Testis (tissue), 3 donors: ENCODE results near the gene WDR13. TPM values are rescaled to one million over a fixed set of nuclear protein-coding genes. Genes with fewer than 3 reads are reported as not detected.
"Not testable (repeated sequence)": the region's sequence is repeated elsewhere in the genome, so short reads cannot be mapped to it uniquely, and the experiment has no call there.

Experiments used
- DNase-seq: peaks from one replicate; pipeline ENCODE4 v3.0.0-alpha.2; 2019
- H3K27ac ChIP-seq, 2 donors: fragments of 200-600 bp; sonication (generic); one replicate each; pipeline ENCODE4 v1.5.1; 2019
- H3K27me3 ChIP-seq: fragments of 200-600 bp; sonication (generic); one replicate; pipeline ENCODE4 v1.5.1; 2019
- H3K36me3 ChIP-seq: fragments of 200-600 bp; sonication (generic); one replicate; pipeline ENCODE4 v1.5.1; 2017; ENCODE audit warnings: low read depth; ENCODE audit errors: missing control alignments
- H3K4me1 ChIP-seq: fragments of 200-600 bp; sonication (generic); one replicate; pipeline ENCODE4 v1.5.1; 2019
- H3K4me3 ChIP-seq, 2 donors: fragments of 200-600 bp; sonication (generic); one replicate each; pipeline ENCODE4 v1.5.1; 2017 to 2019
- H3K9me3 ChIP-seq: fragments of 200-600 bp; sonication (generic); one replicate; pipeline ENCODE4 v1.5.1; 2017
- CTCF ChIP-seq, 3 experiments: fragments of 450-650 bp in 2 of 3; fragments of 200-600 bp in 1 of 3; sonication (generic) in 1 of 3; IDR thresholded peaks; one replicate each; pipeline ENCODE4 v1.5.1; 2016 to 2019; ENCODE audit warnings: antibody characterized with exemption in 3 of 3, mild to moderate bottlenecking in 2 of 3, moderate library complexity in 1 of 3
- POLR2A ChIP-seq: fragments of 450-650 bp; IDR thresholded peaks from one replicate; pipeline ENCODE4 v1.6.1; 2017; ENCODE audit warnings: antibody characterized with exemption, mild to moderate bottlenecking, moderate library complexity
- WGBS, 2 donors: methylation state at CpG; one replicate each; pipeline ENCODE4 v1.1.5; 2018; 5-methylcytosine and 5-hydroxymethylcytosine counted together
- intact Hi-C: fragments of 100-400 bp; cut with DNase I; formaldehyde crosslinking; loops from one replicate; pipeline ENCODE4 v1.15.1; 2023; ENCODE audit warnings: low total_unique reads
- polyA plus RNA-seq: library from polyadenylated mRNA; stranded (reverse); fragments of 350-450 nt; fragmentation: Illumina TruSeq; extraction: RNeasy Lipid Tissue Mini Kit (QIAGEN cat#74804); gene quantifications from one replicate; pipeline ENCODE4 v1.2.3, GENCODE V29; 2014; ENCODE audit warnings: low read depth, low replicate concordance; ENCODE audit not compliant: insufficient read depth
- total RNA-seq, 2 donors: library from RNA; depleted of rRNA; stranded (reverse); fragments of >200 nt; gene quantifications; one replicate each; pipeline ENCODE4 v1.2.3, GENCODE V29; 2016

The WDR13 gene
- total and polyA plus RNA-seq, 3 donors from 2014 or later, result 69.6 to 148 (median 109) TPM

- Histone ChIP-seq H3K27me3 (no peaks in the 10 kb centered on the region), H3K4me1 (no peaks in the 10 kb centered on the region), H3K36me3 (no peaks in the 10 kb centered on the region), H3K9me3 (no peaks in the 10 kb centered on the region), H3K27ac (no peak overlapping the region), H3K4me3 (no peak overlapping the region)
- WGBS, 2 donors, result 87 to 88% methylated on average over 1 of the region's 1 CpG
- no peak for DNase-seq
- intact Hi-C loops, result no loop called here
- no peak for TF ChIP-seq CTCF (IDR thresholded peaks at IDR 0.05)
- TF ChIP-seq POLR2A, result no peak
These were observed 39.0 kb downstream of the WDR13 start for GRCh38 chrX:48636301-48636700.

- H3K36me3 ChIP-seq, result no peaks in the 10 kb centered on the region
- no peak overlapping the region for H3K27ac ChIP-seq
- DNase-seq, result no peak
- 58 to 65% methylated on average over 2 of the region's 2 CpGs for WGBS, 2 donors
- no peak overlapping the region for H3K4me3 ChIP-seq
- H3K27me3 ChIP-seq, result no peaks in the 10 kb centered on the region
- no peaks in the 10 kb centered on the region for H3K9me3 ChIP-seq
- H3K4me1 ChIP-seq, result no peaks in the 10 kb centered on the region
- TF ChIP-seq POLR2A (no peak), CTCF (IDR thresholded peaks at IDR 0.05) (no peak)
- intact Hi-C loops, result no loop called here
These were observed 39.5 kb downstream of the WDR13 start for GRCh38 chrX:48636776-48637175.

GRCh38 chrX:48645669-48646068 is 48.4 kb downstream of the WDR13 start:
- Histone ChIP-seq H3K4me3 (no peak overlapping the region), H3K27ac (no peak overlapping the region), H3K9me3 (no peaks in the 10 kb centered on the region), H3K27me3 (no peaks in the 10 kb centered on the region), H3K4me1 (peaks cover 3% of the 10 kb centered on the region), H3K36me3 (no peaks in the 10 kb centered on the region)
- TF ChIP-seq POLR2A, result no peak
- no peak for TF ChIP-seq CTCF (IDR thresholded peaks at IDR 0.05)
- intact Hi-C loops, result no loop called here
- DNase-seq, result no peak
- 71 to 92% methylated on average over 7 of the region's 7 CpGs for WGBS, 2 donors

GRCh38 chrX:48648336-48648751 is 51.1 kb downstream of the WDR13 start:
- TF ChIP-seq CTCF (IDR thresholded peaks at IDR 0.05) (no peak), POLR2A (no peak)
- intact Hi-C loops, result no loop called here
- peak; percentile 72 for DNase-seq

GRCh38 chrX:48649102-48649501 is 51.8 kb downstream of the WDR13 start:
- Histone ChIP-seq H3K27ac (no peak overlapping the region), H3K36me3 (no peaks in the 10 kb centered on the region), H3K9me3 (no peaks in the 10 kb centered on the region), H3K27me3 (no peaks in the 10 kb centered on the region), H3K4me3 (no peak overlapping the region), H3K4me1 (peaks cover 3% of the 10 kb centered on the region)
- WGBS, 2 donors, result 55 to 81% methylated on average over 3 of the region's 3 CpGs
- intact Hi-C loops, result no loop called here
- no peak for DNase-seq
- TF ChIP-seq CTCF (IDR thresholded peaks at IDR 0.05), result no peak
- TF ChIP-seq POLR2A, result no peak

More at GRCh38 chrX:48648336-48648751, 51.1 kb downstream of the WDR13 start:
- Histone ChIP-seq H3K4me1 (peaks cover 3% of the 10 kb centered on the region), H3K9me3 (no peaks in the 10 kb centered on the region), H3K4me3 (no peak overlapping the region), H3K36me3 (no peaks in the 10 kb centered on the region), H3K27ac (peak overlapping the region in 1 of 2 donors; percentile 19), H3K27me3 (no peaks in the 10 kb centered on the region)
- WGBS, 2 donors, result 20 to 33% methylated on average over 6 of the region's 6 CpGs

GRCh38 chrX:48652055-48652579 is 54.8 kb downstream of the WDR13 start:
- WGBS, 2 donors, result 74 to 87% methylated on average over 5 of the region's 5 CpGs
- H3K27ac ChIP-seq, H3K9me3 ChIP-seq, intact Hi-C loops, H3K27me3 ChIP-seq, H3K4me1 ChIP-seq, DNase-seq, H3K4me3 ChIP-seq, H3K36me3 ChIP-seq: not testable (repeated sequence)

GRCh38 chrX:48654746-48655145 is 57.5 kb downstream of the WDR13 start:
- intact Hi-C loops, result not testable (repeated sequence)

More at GRCh38 chrX:48654746-48655145, 57.5 kb downstream of the WDR13 start:
- not testable (repeated sequence) for H3K27ac ChIP-seq, DNase-seq, H3K9me3 ChIP-seq, H3K4me3 ChIP-seq, H3K36me3 ChIP-seq, H3K27me3 ChIP-seq, H3K4me1 ChIP-seq
- WGBS, 2 donors, result 59 to 67% methylated on average over 3 to 19 of the region's 19 CpGs
